GM19099 (cell line): ENCODE measurements around the gene RPS13.

Source experiments
- POLR2A ChIP-seq: IDR thresholded peaks from 3 replicates; pipeline ENCODE4 v1.6.1; 2011; ENCODE audit warnings: low read depth; ENCODE audit not compliant: insufficient read length; ENCODE audit errors: extremely low read depth

Gene RPS13

DNA sequence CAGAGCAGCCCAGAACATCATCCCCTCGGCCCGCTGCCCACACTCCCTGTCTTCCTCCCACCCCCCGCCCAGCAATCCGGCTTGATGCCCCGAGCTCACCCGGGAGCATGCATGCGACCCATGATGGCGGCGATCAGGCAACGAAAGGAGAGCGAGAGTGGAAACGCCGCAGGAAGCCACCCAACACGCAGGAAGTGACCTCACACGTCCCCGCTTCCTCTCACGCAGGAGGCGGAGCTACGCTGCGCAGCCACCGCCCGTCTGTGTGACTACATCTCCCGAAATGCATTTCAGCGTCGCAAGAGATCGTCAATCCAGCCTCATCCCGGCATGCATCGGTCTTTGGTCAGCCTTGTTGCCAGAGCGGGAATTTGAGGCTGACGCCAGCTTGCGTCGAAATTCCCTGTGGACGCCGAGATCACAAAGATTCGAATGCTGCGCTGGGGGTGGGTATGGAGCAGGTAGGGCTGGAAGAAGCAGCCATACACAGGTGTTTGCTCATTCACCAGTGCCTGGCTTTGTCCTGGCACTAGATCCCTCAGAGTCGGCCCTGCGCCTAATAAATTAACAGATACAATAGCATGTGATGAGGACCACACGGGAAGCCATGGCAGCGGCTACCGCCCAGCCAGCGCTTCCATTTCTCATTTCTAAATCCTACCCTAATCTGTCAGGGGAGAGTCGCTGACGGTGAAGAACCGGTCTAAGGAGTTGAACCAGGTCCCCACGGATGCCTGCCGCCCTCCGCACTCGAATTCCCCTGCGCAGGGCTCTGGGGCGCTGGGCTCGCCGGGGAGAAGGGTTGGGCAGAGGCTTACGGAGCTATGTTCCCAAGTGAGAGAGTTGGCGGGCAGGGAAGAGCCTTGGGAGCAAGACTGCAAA lies at the start of gene RPS13:
Gene RPS13 (minus strand): TSS at position 148 of the 882 bp plus-strand sequence. CDS start 26 bp downstream, at position 122.
- TF ChIP-seq POLR2A: peak; percentile 98

DNA sequence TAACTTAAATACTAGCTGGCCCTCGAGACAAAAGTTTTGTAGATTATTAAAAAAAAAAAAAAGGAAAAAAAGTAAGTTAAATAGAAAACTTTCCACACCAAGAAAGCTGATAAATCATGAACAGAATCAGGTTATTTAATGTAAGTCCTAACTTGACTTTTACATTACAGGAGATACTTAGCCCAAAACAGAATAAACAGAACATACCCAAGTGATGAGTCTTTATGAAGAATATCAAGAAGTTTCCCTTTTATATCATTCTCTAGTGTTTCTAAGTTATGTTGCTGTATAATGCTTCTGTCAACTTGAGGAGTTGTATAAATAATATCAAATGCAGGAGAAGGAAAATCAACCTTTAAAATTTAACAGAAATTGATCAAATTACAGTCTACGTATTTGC lies 44.5 kb upstream of the RPS13 start:
- no peak for TF ChIP-seq POLR2A

DNA sequence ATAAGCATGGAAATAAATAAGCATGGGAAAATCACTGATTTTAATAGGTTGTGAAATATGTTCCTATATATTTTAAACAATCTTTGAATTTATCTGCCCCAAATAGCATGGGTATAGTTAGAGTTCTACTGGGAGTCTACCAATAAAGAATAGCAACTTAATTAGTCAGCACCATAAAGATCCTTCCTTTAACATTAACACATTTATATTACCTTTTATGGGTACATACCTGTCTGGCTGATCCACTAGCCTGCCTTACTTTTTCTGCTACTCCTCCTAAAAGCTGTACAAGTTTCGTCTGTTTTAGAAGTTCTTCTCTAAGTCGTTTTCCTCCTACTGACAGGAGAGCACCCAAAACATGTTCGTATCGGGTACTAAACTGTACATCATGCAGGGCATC lies 39.8 kb upstream of the RPS13 start:
- TF ChIP-seq POLR2A: no peak

DNA sequence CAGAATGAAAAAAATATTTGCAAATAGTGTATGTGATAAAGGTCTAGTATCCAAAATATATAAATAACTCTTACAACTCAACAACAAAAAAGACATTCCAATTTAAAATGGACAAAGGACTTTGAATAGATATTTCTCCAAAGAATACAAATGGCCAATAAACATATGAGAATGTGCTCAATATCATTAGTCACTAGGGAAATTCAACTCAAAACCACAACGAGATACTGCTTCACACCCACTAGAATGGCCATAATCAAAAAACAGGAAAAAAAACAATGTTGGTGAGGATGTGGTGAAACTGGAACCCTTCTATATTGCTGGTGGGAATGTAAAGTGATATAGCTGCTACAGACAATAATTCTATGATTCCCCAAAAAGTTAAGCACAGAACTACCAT lies 38.6 kb upstream of the RPS13 start:
- no peak for TF ChIP-seq POLR2A

DNA sequence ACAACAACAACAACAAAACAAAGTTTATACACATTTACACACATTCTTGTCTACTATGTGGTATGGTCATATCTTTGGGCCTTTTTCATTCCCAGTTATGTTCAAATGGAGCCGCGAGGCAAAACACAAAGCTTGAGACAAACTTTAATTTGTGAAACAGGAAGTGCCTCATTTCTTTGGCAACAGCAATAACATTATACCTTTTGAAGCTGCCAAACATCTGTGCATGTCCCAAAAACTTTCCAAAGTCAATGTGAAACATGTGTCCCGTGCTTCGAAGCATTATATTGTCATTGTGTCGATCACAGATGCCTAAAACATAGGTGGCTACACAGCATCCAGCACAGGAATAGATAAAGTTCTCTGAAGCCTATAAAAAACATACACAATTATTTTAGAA lies 25.0 kb upstream of the RPS13 start:
- no peak for TF ChIP-seq POLR2A

DNA sequence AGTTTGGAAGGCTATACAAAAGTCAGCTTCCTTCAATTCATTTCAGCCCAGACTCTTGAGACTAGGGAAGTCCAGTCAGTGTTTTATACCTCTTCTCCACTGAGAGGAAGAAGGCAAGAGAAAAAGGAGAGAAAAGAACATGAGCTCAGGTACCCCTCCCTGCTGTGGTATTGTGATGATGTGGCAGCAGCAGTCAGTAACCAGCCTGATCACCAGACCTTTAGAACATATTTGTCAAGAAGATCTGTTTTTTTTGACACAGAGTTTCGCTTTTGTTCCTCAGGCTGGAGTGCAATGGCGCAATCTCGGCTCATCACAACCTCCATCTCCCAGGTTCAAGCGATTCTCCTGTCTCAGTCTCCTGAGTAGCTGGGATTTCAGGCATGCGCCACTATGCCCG lies 21.2 kb upstream of the RPS13 start:
- no peak for TF ChIP-seq POLR2A

DNA sequence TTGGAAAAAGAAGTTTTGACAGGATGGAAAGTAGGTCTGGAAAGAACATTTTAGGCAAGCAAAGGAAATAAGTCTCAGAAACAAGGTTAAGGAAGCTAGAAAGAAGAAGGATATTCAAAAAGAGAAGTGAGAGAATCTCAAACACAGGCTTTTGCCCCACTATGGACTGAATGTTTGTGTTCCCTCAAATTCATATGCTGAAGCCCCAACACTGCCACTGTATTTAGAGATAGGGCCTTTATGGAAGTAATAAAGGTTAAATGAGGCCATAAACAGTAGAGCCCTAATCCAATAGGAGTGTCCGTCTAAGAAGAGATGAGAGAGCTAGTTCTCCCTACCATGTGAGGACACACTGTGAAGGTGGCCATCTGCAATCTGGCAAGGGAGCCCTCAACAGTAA lies 20.6 kb upstream of the RPS13 start:
- TF ChIP-seq POLR2A: no peak

DNA sequence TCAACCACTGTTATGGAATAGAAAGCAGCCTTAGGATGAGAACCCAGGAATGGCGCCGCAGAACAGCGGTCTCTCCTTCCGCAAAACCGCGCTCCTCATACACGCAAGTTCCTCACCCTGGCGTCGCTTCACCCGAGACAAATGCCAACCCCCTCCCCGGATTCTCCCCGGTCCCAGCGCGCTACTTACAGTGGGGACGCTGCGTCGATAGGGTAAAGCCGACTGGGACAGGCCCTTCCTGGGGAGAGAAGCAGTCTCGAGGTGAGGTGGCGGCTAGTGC lies 287 bp downstream of the RPS13 start:
- TF ChIP-seq POLR2A: no peak

DNA sequence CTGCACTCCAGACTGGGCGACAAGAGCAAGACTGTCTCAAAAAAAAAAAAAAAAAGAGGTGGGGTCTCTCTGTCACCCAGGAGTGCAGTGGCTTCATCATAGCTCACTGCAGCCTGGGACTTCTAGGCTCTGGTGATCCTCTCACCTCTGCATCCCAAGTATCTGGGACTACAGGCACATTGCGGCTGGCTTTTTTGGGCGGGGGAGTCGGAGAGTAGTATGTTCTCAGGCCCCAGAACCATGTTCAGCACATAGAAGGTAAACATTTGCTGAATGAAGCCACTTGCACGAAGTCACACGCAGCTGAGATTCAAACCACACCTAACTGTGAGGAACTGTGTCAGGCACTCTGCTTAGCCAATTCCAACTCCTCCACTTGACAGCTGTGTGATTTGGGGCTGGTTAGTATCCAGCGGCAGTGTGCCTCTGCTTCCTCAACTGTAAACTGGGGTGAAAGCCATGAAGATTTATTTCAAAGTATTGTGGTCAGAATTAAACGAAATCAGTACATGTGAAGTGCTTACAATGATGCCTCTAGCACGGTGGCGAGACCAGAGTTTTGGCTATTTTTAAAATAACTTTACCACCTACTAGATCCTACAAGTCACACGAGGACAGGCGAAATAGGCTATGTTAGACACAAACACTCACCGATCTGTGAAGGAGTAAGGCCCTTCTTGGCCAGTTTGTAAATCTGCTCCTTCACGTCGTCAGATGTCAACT lies 789 bp downstream of the RPS13 start:
- TF ChIP-seq POLR2A: no peak

DNA sequence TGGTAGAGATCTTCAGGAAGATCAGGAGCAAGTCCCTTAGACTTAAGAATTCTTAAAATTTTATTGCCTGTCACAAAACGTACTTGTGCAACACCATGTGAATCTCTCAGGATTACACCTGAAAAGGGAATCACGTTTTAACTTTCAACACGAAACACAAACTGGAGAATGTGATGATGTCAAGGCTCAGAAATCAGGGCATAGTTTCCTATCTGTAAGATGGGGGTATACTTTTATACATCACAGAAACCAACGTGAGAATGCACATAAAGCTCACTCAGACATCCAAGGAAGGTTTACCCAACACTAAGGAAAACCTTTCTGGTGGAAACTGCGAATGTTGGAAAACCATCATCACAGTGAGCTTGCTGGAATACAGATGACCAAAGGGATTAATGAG lies 2.0 kb downstream of the RPS13 start:
- TF ChIP-seq POLR2A: no peak

DNA sequence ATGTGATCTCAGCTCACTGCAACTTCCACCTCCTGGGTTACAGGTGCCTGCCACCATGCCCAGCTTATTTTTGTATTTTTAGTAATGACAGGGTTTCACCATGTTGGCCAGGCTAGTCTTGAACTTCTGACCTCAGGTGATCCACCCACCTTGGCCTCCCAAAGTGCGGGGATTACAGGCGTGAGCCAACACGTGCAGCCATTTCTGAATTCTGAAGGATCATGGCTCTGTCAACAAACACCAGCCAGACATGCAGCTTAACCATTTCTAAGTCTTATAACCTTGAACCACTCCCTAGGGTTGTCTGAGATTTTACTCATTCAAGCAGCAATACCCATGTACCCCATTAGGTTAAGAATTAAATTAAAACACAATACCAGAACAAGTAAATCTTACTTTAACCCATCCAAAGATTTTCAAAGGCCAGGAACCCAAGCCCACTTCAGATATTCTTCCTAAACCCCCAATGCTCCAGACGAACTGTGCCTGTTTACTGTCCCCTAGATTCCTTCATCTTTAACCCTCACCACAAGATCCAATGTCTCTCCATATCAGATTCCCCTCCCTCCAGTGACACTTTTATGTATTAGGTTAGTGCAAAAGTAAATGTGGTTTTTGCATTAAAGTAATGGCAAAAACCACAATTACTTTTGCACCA lies 4.0 kb downstream of the RPS13 start:
- TF ChIP-seq POLR2A: no peak

DNA sequence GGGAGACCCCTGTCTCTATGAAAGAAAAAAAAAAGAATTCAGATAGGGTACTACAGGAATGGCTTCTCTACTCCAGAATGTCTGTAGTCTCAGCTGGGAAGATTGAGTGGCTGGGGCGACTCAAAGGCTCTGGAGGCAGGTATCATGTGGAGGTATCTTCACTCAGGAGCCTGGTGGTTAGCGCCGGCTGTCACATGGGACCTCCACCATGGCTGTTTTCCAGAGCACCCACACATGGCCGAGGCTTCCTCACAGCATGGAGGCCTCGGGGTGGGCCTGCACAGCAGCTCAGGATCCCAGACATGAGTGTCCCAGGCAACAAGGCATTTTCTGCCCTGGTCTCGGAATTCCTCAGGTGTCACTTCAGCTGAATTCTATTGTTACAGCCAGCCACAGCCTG lies 10.1 kb downstream of the RPS13 start:
- TF ChIP-seq POLR2A: no peak

DNA sequence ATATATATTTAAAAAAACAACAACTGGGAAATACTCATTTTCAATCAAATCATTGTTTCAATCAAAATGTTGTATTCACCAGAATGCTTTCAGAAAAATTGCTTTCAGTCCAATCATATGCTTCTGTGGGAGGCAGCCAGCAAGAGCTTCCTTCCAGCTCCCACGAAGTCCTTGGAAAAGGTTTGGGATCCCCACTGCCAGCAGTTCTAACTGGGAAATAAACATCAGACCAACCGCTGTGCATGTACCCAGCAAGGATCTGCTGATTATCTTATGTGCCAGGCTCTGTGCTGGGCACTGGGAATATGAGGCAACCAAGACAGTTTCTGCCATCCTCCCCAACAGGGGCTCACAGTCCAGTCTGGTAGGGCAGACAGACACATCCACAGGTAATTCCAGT lies 10.8 kb downstream of the RPS13 start:
- no peak for TF ChIP-seq POLR2A

DNA sequence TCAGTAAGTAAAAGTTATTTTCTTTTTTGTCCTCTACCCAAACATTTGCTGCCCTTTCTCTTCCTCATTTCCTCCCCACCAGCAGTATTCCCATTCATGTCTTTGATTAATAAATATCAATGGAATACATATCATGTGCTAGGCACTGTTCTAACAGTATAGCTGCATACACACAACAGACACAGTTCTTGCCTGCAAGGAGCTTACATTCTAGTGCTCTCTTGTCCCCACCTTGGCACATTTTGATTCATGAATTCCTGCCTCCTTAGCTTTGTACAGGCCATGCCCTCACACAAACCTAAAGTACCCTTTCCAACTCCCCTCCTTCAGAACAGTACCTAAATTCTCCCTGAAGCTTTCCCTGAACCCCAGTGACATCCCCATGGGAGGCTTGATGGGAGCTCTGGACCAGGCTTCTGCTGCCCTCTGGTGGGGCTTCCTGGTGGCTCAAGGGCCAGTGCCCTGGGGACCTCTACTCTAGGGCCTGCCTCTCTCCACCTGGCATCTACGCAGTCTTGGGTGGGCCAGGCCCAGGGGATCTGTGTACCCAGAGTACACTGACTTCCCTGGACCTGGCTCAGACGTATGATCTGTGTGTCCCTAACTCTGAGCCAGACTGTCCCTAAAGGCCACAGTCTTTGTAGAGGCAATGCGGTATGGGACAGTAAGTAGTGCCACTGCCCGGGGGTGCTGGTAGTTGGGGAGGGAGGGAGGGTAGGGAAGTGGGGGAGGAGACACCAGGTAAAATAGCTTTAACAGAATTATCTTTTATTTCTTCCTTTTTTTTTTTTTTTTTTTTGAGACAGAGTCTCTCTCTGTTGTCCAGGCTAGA lies 14.1 kb downstream of the RPS13 start:
- TF ChIP-seq POLR2A: no peak

DNA sequence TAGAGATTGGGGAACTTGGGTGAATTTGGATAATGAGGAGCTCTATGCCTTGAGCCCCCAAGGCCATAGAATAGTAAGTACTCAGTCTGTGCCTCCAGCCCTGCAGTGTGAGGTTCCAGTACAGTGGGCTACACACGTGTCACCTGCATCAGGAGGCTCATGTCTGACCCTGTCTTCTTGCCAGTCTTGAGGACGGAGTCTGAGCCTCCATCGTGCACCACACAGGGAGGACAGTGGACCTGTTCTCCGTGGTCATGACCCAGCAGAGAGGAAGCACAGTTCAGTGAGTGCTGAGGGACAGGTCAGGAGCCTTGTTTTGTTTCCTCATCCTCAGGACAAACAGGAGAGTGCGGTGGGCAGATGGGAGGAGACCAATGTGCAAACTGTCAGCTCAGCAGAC lies 30.8 kb downstream of the RPS13 start:
- no peak for TF ChIP-seq POLR2A
